Measurements from ENCODE around the gene COBL.

Gene COBL

DNA sequence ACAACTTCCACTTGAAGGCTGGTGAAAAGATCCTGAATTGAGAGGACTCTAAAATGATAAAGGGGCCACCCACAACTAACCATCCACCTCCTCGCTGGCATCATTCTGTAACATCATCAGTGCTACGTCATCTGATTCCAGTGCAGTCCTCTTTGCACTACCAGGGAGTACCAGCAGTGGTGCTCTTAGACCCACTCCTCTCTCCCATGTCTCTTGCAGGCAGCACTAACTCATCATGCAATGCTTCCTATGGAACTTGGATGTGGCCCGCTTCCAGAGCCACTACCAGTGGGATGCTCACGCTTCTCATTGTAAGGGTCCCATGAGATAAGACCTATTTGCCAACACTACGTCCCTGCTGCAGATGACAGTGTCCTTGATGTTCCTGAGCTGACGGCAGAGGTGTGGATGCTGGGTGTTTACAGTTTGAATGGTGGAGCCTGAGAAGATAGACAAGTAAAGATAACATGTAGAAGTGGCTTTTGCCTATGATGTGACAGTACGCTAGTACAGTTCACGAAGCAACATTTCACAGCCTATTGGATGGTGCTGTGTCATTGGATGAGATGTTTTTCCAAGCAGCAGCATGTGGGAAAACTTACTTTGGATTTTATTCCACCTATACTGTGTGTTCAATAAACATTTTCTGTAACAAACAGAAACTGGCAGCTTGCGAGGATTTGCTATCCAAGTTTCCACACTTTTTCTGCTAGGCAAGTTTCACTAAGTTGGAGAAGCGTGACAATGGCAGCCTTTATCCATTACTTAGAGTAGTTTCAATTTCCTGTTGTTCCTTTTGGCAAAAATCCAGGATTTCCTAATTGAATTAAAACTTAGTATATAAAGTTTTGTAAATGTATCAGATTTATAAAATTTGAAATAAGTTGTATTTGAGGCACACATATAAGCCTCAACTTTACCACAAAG, 35.8 kb upstream of the COBL start:
- no peak overlapping the region for H3K4me3 ChIP-seq (replicated peaks; ENCODE audit: low read depth, low read length)
- DNase-seq (ENCODE audit: low read depth), result no peak
- TF ChIP-seq, protein P1, sequence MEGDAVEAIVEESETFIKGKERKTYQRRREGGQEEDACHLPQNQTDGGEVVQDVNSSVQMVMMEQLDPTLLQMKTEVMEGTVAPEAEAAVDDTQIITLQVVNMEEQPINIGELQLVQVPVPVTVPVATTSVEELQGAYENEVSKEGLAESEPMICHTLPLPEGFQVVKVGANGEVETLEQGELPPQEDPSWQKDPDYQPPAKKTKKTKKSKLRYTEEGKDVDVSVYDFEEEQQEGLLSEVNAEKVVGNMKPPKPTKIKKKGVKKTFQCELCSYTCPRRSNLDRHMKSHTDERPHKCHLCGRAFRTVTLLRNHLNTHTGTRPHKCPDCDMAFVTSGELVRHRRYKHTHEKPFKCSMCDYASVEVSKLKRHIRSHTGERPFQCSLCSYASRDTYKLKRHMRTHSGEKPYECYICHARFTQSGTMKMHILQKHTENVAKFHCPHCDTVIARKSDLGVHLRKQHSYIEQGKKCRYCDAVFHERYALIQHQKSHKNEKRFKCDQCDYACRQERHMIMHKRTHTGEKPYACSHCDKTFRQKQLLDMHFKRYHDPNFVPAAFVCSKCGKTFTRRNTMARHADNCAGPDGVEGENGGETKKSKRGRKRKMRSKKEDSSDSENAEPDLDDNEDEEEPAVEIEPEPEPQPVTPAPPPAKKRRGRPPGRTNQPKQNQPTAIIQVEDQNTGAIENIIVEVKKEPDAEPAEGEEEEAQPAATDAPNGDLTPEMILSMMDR (IDR thresholded peaks at IDR 0.05; ENCODE audit: low read length, missing control alignments), result no peak

DNA sequence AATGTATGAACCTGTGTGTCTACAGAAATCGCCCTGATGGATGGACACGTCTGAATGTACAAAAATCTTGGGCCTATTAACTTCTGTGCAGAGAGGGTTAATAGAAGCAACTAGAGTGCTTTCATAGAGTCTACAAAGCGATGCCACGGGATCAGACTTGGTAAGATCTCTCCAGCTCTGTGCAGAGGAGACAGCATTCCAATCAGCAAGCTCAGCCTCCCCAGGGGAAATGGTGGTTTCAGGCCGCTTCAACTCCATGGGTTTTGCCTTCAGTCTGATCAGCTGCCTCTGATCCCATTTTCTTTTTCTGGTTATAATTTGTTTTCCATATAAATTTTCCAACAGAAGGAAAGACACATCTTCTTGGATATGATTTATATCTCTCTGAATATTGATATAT, 35.1 kb upstream of the COBL start:
- TF ChIP-seq, protein P1 (IDR thresholded peaks at IDR 0.05; ENCODE audit: low read length, missing control alignments), result no peak

DNA sequence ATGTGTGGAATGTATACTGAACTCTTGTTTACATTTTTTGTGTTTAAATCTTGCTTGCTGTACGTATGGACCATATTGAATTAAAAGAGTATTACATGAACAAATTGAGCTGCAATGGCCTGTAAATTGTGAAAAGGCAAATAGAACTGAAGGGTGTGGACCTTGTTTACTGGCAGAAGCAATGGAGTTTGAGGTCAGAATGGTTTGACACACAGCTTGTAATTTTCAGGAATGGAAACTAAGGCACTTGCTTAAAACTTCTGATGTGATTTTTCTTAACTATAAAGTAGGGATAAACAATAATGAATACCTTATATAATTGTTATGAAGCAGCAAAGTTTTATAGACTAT, 33.9 kb upstream of the COBL start:
- DNase-seq (ENCODE audit: low read depth), result no peak
- H3K4me3 ChIP-seq (replicated peaks; ENCODE audit: low read depth, low read length), result no peak overlapping the region
- TF ChIP-seq, protein P1 (IDR thresholded peaks at IDR 0.05; ENCODE audit: low read length, missing control alignments), result no peak

More for the DNA sequence above, 35.1 kb upstream of the COBL start:
- no peak for DNase-seq (ENCODE audit: low read depth)
- no peak overlapping the region for H3K4me3 ChIP-seq (replicated peaks; ENCODE audit: low read depth, low read length)

DNA sequence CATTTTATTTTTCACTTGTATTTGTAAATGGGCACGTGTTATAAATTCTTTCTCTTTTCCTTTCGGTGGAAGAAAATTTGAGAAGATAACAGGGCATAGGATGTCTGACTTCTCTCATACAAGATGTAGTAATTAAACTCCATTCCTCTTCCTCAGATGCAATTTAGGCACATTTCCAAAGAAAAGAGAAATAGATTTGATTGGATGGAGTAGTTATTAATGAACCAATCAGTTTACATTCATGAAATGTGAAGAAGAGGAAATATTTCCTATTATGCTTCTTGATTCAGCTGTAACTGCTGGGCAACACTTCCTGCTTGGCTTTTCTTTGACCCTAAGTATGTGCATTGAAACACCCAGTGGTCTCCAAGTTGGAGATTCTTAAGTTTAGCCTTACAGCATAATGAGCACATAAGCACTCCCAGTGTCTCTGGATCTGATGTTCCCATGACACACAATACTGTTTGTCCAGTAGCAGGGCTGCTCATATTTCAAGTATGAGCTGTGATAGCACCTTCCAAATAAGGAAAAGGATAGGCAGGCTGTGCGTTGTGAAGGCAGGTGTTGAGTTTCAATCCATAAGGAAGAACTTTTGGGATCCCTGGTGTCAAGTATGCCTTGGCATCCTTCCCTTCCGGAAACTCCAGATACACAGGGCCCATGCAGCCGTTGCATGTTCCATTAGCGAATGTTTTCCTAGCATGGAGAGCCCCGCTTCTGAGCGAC, 33.4 kb upstream of the COBL start:
- no peak for DNase-seq (ENCODE audit: low read depth)
- no peak overlapping the region for H3K4me3 ChIP-seq (replicated peaks; ENCODE audit: low read depth, low read length)
- TF ChIP-seq, protein P1 (IDR thresholded peaks at IDR 0.05; ENCODE audit: low read length, missing control alignments), result no peak

DNA sequence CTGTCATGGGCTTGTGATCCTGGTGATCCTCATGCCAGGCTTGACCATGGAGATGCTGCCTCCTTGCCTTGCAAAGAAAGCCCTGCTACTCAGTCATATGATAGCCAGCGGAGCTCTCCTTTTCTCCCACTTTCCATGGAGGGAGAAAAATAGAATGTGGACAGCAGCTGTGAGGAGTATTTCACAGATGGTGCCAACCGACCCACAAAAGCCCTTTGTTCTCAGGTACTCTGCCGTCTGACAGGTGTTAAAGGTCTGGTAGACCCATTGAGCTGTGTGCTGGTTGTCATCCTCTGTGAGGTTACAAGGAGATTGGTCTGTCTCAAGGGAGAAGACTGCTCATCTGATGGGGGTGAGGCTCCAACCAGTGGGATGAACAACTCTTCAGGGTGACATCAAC, 29.5 kb upstream of the COBL start:
- no peak overlapping the region for H3K4me3 ChIP-seq (replicated peaks; ENCODE audit: low read depth, low read length)
- TF ChIP-seq, protein P1 (IDR thresholded peaks at IDR 0.05; ENCODE audit: low read length, missing control alignments), result no peak
- DNase-seq (ENCODE audit: low read depth), result no peak

DNA sequence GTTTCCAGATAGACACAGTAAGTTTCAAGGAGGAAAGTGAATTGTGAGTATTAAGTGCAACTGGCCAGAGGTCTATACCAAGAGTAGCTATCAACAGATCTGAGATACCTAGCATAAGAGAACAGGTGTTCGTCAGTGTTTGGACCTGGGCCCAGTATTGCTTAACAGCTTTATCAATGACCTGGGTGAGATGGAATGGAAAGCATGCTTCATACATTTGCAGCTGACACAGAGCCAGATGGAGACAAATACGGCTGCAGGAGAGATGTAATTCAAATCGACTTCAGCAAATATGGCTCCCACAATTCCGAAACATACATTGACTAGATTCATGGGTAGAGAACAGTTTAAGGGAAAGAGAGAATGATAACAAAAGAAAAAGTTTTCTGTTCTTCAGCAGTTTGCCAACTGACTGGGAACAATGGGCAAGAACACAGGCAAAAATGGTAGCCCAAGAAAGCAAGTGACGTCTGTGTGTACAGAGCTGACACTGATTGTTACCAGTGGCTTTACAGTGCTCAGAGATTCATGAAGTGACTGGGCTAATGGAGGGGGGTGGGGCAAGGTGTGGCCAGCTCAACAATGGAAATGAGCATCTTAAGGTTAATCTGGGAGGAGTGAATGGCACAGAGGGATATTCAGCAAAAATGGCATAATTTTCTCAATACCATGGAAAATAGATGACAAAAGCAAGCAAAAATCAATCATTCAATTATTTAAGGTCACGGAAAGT, 28.0 kb upstream of the COBL start:
- no peak overlapping the region for H3K4me3 ChIP-seq (replicated peaks; ENCODE audit: low read depth, low read length)
- TF ChIP-seq, protein P1 (IDR thresholded peaks at IDR 0.05; ENCODE audit: low read length, missing control alignments), result no peak
- DNase-seq (ENCODE audit: low read depth), result no peak

All from fibroblast of pulmonary artery (primary cell).